Dendritic cell treated with granulocyte-macrophage colony-stimulating factor and Interleukin-4, amounts not matched to agents 40 ng/mL and 50 ng/mL, for 4 days (primary cell): ENCODE data around the gene MAGEB17.

Experiments used
- H3K27ac Mint-ChIP-seq: one replicate; pipeline ENCODE4 v1.8.0; 2022; ENCODE audit warnings: mild to moderate bottlenecking, mixed read lengths
- H3K27me3 Mint-ChIP-seq: one replicate; pipeline ENCODE4 v1.8.0; 2022; ENCODE audit warnings: mild to moderate bottlenecking, mixed read lengths
- H3K36me3 Mint-ChIP-seq: one replicate; pipeline ENCODE4 v1.8.0; 2022; ENCODE audit warnings: low read depth, mixed read lengths
- H3K4me1 Mint-ChIP-seq: one replicate; pipeline ENCODE4 v1.8.0; 2022; ENCODE audit warnings: low read depth, mixed read lengths
- H3K4me3 Mint-ChIP-seq: one replicate; pipeline ENCODE4 v1.8.0; 2022; ENCODE audit warnings: mild to moderate bottlenecking, moderate library complexity, mixed read lengths
- H3K9me3 Mint-ChIP-seq: one replicate; pipeline ENCODE4 v1.8.0; 2022; ENCODE audit warnings: mixed read lengths
- intact Hi-C: fragments of 100-400 bp; cut with micrococcal nuclease; formaldehyde crosslinking; loops from one replicate; pipeline ENCODE4 v1.15.0; 2022

Gene MAGEB17

GRCh38 chrX:16167181-16167580 lies at the start of gene MAGEB17:
TSS of gene MAGEB17 (plus strand) at chrX:16167481. CDS start at chrX:16170383, 2,902 bp downstream.
- peaks cover 4% of the 10 kb centered on the region for H3K27me3 Mint-ChIP-seq

GRCh38 chrX:16119353-16120220 lies 47.7 kb upstream of the MAGEB17 start:
- Mint-ChIP-seq H3K27ac (peak overlapping the region; percentile 54), H3K36me3 (peaks cover 7% of the 10 kb centered on the region), H3K4me1 (peaks cover 14% of the 10 kb centered on the region), H3K4me3 (no peak overlapping the region), H3K27me3 (peaks cover 2% of the 10 kb centered on the region), H3K9me3 (peaks cover 17% of the 10 kb centered on the region)
- intact Hi-C loops = loop anchor here (5.0 kb wide), 1 partner anchor 93 kb away; no protein-coding TSS in a partner anchor

More at GRCh38 chrX:16167181-16167580, at the start of gene MAGEB17:
- Mint-ChIP-seq H3K9me3 (peaks cover 13% of the 10 kb centered on the region), H3K27ac (no peak within 1 kb of the TSS), H3K4me1 (peaks cover 4% of the 10 kb centered on the region), H3K4me3 (no peak within 1 kb of the TSS), H3K36me3 (no peaks in the 10 kb centered on the region)
- intact Hi-C loops = no loop called here

- H3K36me3 Mint-ChIP-seq = peaks cover 7% of the 10 kb centered on the region
- H3K4me3 Mint-ChIP-seq = no peak overlapping the region
- H3K27ac Mint-ChIP-seq = peak overlapping the region; percentile 54
- peaks cover 14% of the 10 kb centered on the region for H3K4me1 Mint-ChIP-seq
- intact Hi-C loops = loop anchor here (5.0 kb wide), 1 partner anchor 92 kb away; no protein-coding TSS in a partner anchor
- H3K9me3 Mint-ChIP-seq = peaks cover 17% of the 10 kb centered on the region
- H3K27me3 Mint-ChIP-seq = peaks cover 2% of the 10 kb centered on the region
These were observed 46.9 kb upstream of the MAGEB17 start for GRCh38 chrX:16120431-16120830.

GRCh38 chrX:16123222-16123786 lies 44.0 kb upstream of the MAGEB17 start, which contains the start of gene GRPR:
TSS of gene GRPR (plus strand) at chrX:16123565. CDS start at chrX:16123954, 389 bp downstream.
- H3K4me3 Mint-ChIP-seq = no peak within 1 kb of the TSS
- peaks cover 17% of the 10 kb centered on the region for H3K9me3 Mint-ChIP-seq
- no peak within 1 kb of the TSS for H3K27ac Mint-ChIP-seq
- peaks cover 14% of the 10 kb centered on the region for H3K4me1 Mint-ChIP-seq
- H3K36me3 Mint-ChIP-seq = peaks cover 7% of the 10 kb centered on the region
- intact Hi-C loops = loop anchor here (5.0 kb wide), 1 partner anchor 89 kb away; no protein-coding TSS in a partner anchor
- H3K27me3 Mint-ChIP-seq = peaks cover 5% of the 10 kb centered on the region

GRCh38 chrX:16124201-16124600 lies 43.1 kb upstream of the MAGEB17 start:
- H3K9me3 Mint-ChIP-seq = peaks cover 10% of the 10 kb centered on the region
- intact Hi-C loops = loop anchor here (5.0 kb wide), 1 partner anchor 88 kb away; no protein-coding TSS in a partner anchor
- peaks cover 6% of the 10 kb centered on the region for H3K27me3 Mint-ChIP-seq
- H3K4me1 Mint-ChIP-seq = peaks cover 12% of the 10 kb centered on the region
- no peak overlapping the region for H3K27ac Mint-ChIP-seq
- no peak overlapping the region for H3K4me3 Mint-ChIP-seq
- peaks cover 2% of the 10 kb centered on the region for H3K36me3 Mint-ChIP-seq

- Mint-ChIP-seq H3K36me3 (no peaks in the 10 kb centered on the region), H3K4me1 (peaks cover 8% of the 10 kb centered on the region), H3K27ac (no peak overlapping the region), H3K4me3 (no peak overlapping the region), H3K9me3 (no peaks in the 10 kb centered on the region), H3K27me3 (peaks cover 6% of the 10 kb centered on the region)
- intact Hi-C loops = no loop called here
These were observed 41.6 kb upstream of the MAGEB17 start for GRCh38 chrX:16125520-16126149.

- Mint-ChIP-seq H3K9me3 (no peaks in the 10 kb centered on the region), H3K4me3 (no peak overlapping the region), H3K4me1 (peaks cover 8% of the 10 kb centered on the region), H3K27ac (no peak overlapping the region), H3K27me3 (peaks cover 7% of the 10 kb centered on the region), H3K36me3 (no peaks in the 10 kb centered on the region)
- intact Hi-C loops = loop anchor here (10.0 kb wide), 1 partner anchor 64 kb away; no protein-coding TSS in a partner anchor
These were observed 36.6 kb upstream of the MAGEB17 start for GRCh38 chrX:16130707-16131106.

GRCh38 chrX:16134936-16135335 lies 32.3 kb upstream of the MAGEB17 start:
- intact Hi-C loops = loop anchor here (10.0 kb wide), 1 partner anchor 60 kb away; no protein-coding TSS in a partner anchor
- Mint-ChIP-seq H3K27me3 (peaks cover 4% of the 10 kb centered on the region), H3K4me3 (no peak overlapping the region), H3K36me3 (no peaks in the 10 kb centered on the region), H3K4me1 (peaks cover 9% of the 10 kb centered on the region), H3K27ac (no peak overlapping the region), H3K9me3 (no peaks in the 10 kb centered on the region)

- intact Hi-C loops = loop anchor here (10.0 kb wide), 1 partner anchor 59 kb away; no protein-coding TSS in a partner anchor
- Mint-ChIP-seq H3K27me3 (peaks cover 4% of the 10 kb centered on the region), H3K4me3 (no peak overlapping the region), H3K4me1 (peaks cover 6% of the 10 kb centered on the region), H3K36me3 (no peaks in the 10 kb centered on the region), H3K9me3 (no peaks in the 10 kb centered on the region), H3K27ac (no peak overlapping the region)
These were observed 31.2 kb upstream of the MAGEB17 start for GRCh38 chrX:16136080-16136479.

- Mint-ChIP-seq H3K4me3 (no peak overlapping the region), H3K27ac (no peak overlapping the region), H3K27me3 (peaks cover 4% of the 10 kb centered on the region), H3K36me3 (no peaks in the 10 kb centered on the region), H3K4me1 (peaks cover 6% of the 10 kb centered on the region), H3K9me3 (no peaks in the 10 kb centered on the region)
- intact Hi-C loops = loop anchor here (10.0 kb wide), 1 partner anchor 57 kb away; no protein-coding TSS in a partner anchor
These were observed 29.7 kb upstream of the MAGEB17 start for GRCh38 chrX:16137416-16138107.

- no peaks in the 10 kb centered on the region for H3K9me3 Mint-ChIP-seq
- H3K4me1 Mint-ChIP-seq = peaks cover 6% of the 10 kb centered on the region
- intact Hi-C loops = loop anchor here (10.0 kb wide), 1 partner anchor 57 kb away; no protein-coding TSS in a partner anchor
- H3K4me3 Mint-ChIP-seq = no peak overlapping the region
- H3K27me3 Mint-ChIP-seq = peaks cover 7% of the 10 kb centered on the region
- no peaks in the 10 kb centered on the region for H3K36me3 Mint-ChIP-seq
- H3K27ac Mint-ChIP-seq = no peak overlapping the region
These were observed 29.2 kb upstream of the MAGEB17 start for GRCh38 chrX:16138108-16138427.

GRCh38 chrX:16140448-16140847 lies 26.8 kb upstream of the MAGEB17 start:
- no peak overlapping the region for H3K27ac Mint-ChIP-seq
- H3K4me1 Mint-ChIP-seq = peaks cover 6% of the 10 kb centered on the region
- no peaks in the 10 kb centered on the region for H3K36me3 Mint-ChIP-seq
- intact Hi-C loops = no loop called here
- H3K9me3 Mint-ChIP-seq = peaks cover 7% of the 10 kb centered on the region
- H3K27me3 Mint-ChIP-seq = peaks cover 10% of the 10 kb centered on the region
- no peak overlapping the region for H3K4me3 Mint-ChIP-seq

- H3K4me3 Mint-ChIP-seq = no peak overlapping the region
- intact Hi-C loops = no loop called here
- H3K4me1 Mint-ChIP-seq = peaks cover 6% of the 10 kb centered on the region
- no peaks in the 10 kb centered on the region for H3K36me3 Mint-ChIP-seq
- no peak overlapping the region for H3K27ac Mint-ChIP-seq
- peaks cover 10% of the 10 kb centered on the region for H3K27me3 Mint-ChIP-seq
- peaks cover 12% of the 10 kb centered on the region for H3K9me3 Mint-ChIP-seq
These were observed 26.3 kb upstream of the MAGEB17 start for GRCh38 chrX:16140983-16141382.
